ENCODE measurements around the gene SLC4A1AP.

DNA sequence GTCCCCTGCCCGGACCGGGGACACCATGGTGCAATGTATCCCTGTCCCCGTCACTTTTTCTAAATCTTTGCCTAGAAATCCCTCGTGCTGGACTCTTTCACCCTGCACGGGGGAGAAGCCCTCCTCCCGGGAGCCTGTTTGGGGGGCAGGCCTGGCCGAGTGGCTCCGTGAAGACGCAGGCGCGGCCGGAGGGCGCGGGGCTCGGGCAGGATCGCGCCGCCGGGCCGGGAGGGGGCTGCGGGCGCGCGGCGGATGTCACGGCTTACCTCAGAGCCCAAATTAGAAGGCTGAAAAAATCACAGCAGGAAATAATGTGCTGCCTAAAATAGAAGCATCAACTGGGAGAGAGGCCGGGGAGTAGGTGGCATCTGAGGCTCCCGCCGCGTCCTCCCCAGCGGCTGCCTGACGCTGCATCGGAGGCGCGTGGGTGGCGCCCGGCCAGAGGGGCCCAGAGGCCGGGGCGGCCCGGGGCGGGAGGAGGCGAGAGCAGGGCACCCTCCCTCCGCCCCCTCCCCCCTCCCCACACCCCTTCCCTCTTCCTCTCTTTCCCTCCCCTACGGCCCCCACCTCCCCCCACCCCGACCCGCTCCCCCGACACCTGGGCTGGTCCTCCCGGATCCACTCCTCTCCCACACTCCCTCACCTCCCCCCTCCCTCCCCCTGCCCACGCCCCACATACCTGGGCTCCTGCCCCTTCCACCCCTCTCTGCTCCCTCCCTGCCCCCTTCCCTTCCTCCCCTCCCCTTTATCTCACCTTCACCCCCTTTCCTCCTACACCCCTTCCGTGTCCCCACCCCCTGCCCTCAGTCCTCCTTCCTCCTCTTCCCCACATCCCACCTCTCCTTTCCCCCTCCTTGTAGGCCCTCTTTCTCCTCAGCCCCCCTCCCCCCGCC is 51.9 kb downstream of the SLC4A1AP start:
- TF ChIP-seq, protein P1, sequence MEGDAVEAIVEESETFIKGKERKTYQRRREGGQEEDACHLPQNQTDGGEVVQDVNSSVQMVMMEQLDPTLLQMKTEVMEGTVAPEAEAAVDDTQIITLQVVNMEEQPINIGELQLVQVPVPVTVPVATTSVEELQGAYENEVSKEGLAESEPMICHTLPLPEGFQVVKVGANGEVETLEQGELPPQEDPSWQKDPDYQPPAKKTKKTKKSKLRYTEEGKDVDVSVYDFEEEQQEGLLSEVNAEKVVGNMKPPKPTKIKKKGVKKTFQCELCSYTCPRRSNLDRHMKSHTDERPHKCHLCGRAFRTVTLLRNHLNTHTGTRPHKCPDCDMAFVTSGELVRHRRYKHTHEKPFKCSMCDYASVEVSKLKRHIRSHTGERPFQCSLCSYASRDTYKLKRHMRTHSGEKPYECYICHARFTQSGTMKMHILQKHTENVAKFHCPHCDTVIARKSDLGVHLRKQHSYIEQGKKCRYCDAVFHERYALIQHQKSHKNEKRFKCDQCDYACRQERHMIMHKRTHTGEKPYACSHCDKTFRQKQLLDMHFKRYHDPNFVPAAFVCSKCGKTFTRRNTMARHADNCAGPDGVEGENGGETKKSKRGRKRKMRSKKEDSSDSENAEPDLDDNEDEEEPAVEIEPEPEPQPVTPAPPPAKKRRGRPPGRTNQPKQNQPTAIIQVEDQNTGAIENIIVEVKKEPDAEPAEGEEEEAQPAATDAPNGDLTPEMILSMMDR (IDR thresholded peaks at IDR 0.05), result no peak
- TF ChIP-seq POLR2A (IDR thresholded peaks at IDR 0.05), result peak in 1 of 4 donors; percentile 52

Measured in upper lobe of left lung (tissue), 4 donors.